Stimulated activated naive CD8-positive, alpha-beta T cell treated with anti-CD3 and anti-CD28 coated beads, Interleukin-15, Interleukin-2, amounts not matched to agents 100 ng/mL and 50 ng/mL, for 24 hours (primary cell): ENCODE measurements around the gene ARF5.

Source experiments
- H3K27ac Mint-ChIP-seq: one replicate; pipeline ENCODE4 v1.8.0; 2021; ENCODE audit warnings: mild to moderate bottlenecking, mixed read lengths
- H3K27me3 Mint-ChIP-seq: one replicate; pipeline ENCODE4 v1.8.0; 2021; ENCODE audit warnings: mixed read lengths
- H3K36me3 Mint-ChIP-seq: one replicate; pipeline ENCODE4 v1.8.0; 2021; ENCODE audit warnings: low read depth, mixed read lengths
- H3K4me1 Mint-ChIP-seq: one replicate; pipeline ENCODE4 v1.8.0; 2021; ENCODE audit warnings: low read depth, mixed read lengths
- H3K4me3 Mint-ChIP-seq: one replicate; pipeline ENCODE4 v1.8.0; 2021; ENCODE audit warnings: mild to moderate bottlenecking, mixed read lengths
- H3K9me3 Mint-ChIP-seq: one replicate; pipeline ENCODE4 v1.8.0; 2021; ENCODE audit warnings: mixed read lengths

Gene ARF5

GRCh38 chr7:127608446-127608845 lies 20.2 kb downstream of the ARF5 start:
- Mint-ChIP-seq H3K4me3 (no peak overlapping the region), H3K4me1 (no peaks in the 10 kb centered on the region), H3K27me3 (peaks cover 4% of the 10 kb centered on the region), H3K9me3 (no peaks in the 10 kb centered on the region), H3K36me3 (no peaks in the 10 kb centered on the region), H3K27ac (no peak overlapping the region)

- Mint-ChIP-seq H3K9me3 (no peaks in the 10 kb centered on the region), H3K36me3 (no peaks in the 10 kb centered on the region), H3K27ac (no peak overlapping the region), H3K4me3 (no peak overlapping the region), H3K4me1 (no peaks in the 10 kb centered on the region), H3K27me3 (peaks cover 4% of the 10 kb centered on the region)
Measured at GRCh38 chr7:127609297-127609696, 21.1 kb downstream of the ARF5 start.

- no peaks in the 10 kb centered on the region for H3K9me3 Mint-ChIP-seq
- no peaks in the 10 kb centered on the region for H3K36me3 Mint-ChIP-seq
- no peak overlapping the region for H3K4me3 Mint-ChIP-seq
- no peak overlapping the region for H3K27ac Mint-ChIP-seq
- no peaks in the 10 kb centered on the region for H3K4me1 Mint-ChIP-seq
- H3K27me3 Mint-ChIP-seq: peaks cover 7% of the 10 kb centered on the region
Measured at GRCh38 chr7:127612263-127612662, 24.1 kb downstream of the ARF5 start.

GRCh38 chr7:127616724-127617123 lies 28.5 kb downstream of the ARF5 start:
- no peaks in the 10 kb centered on the region for H3K9me3 Mint-ChIP-seq
- H3K4me3 Mint-ChIP-seq: no peak overlapping the region

GRCh38 chr7:127618042-127618441 lies 29.8 kb downstream of the ARF5 start, which contains the start of gene PAX4:
TSS of gene PAX4 (minus strand) at chr7:127618142. CDS start at chr7:127615928, 2,214 bp downstream.
- no peak within 1 kb of the TSS for H3K4me3 Mint-ChIP-seq
- peaks cover 8% of the 10 kb centered on the region for H3K4me1 Mint-ChIP-seq
- H3K9me3 Mint-ChIP-seq: no peaks in the 10 kb centered on the region
- no peak within 1 kb of the TSS for H3K27ac Mint-ChIP-seq
- H3K36me3 Mint-ChIP-seq: no peaks in the 10 kb centered on the region
- H3K27me3 Mint-ChIP-seq: peaks cover 43% of the 10 kb centered on the region

More at GRCh38 chr7:127616724-127617123, 28.5 kb downstream of the ARF5 start:
- peaks cover 8% of the 10 kb centered on the region for H3K4me1 Mint-ChIP-seq
- H3K36me3 Mint-ChIP-seq: no peaks in the 10 kb centered on the region
- no peak overlapping the region for H3K27ac Mint-ChIP-seq
- peaks cover 41% of the 10 kb centered on the region for H3K27me3 Mint-ChIP-seq

- Mint-ChIP-seq H3K4me1 (peaks cover 8% of the 10 kb centered on the region), H3K9me3 (no peaks in the 10 kb centered on the region), H3K4me3 (no peak overlapping the region), H3K27ac (no peak overlapping the region), H3K27me3 (peaks cover 45% of the 10 kb centered on the region), H3K36me3 (no peaks in the 10 kb centered on the region)
Measured at GRCh38 chr7:127618775-127619174, 30.6 kb downstream of the ARF5 start.

- peaks cover 53% of the 10 kb centered on the region for H3K27me3 Mint-ChIP-seq
- no peak overlapping the region for H3K27ac Mint-ChIP-seq
- H3K36me3 Mint-ChIP-seq: no peaks in the 10 kb centered on the region
- H3K4me1 Mint-ChIP-seq: peaks cover 8% of the 10 kb centered on the region
- no peak overlapping the region for H3K4me3 Mint-ChIP-seq
- H3K9me3 Mint-ChIP-seq: no peaks in the 10 kb centered on the region
Measured at GRCh38 chr7:127619681-127620405, 31.6 kb downstream of the ARF5 start.

GRCh38 chr7:127620406-127621233 lies 32.4 kb downstream of the ARF5 start:
- Mint-ChIP-seq H3K4me3 (no peak overlapping the region), H3K27ac (no peak overlapping the region), H3K9me3 (no peaks in the 10 kb centered on the region), H3K27me3 (peaks cover 55% of the 10 kb centered on the region), H3K4me1 (peaks cover 8% of the 10 kb centered on the region), H3K36me3 (no peaks in the 10 kb centered on the region)

GRCh38 chr7:127625331-127625730 lies 37.1 kb downstream of the ARF5 start:
- no peak overlapping the region for H3K4me3 Mint-ChIP-seq
- H3K27me3 Mint-ChIP-seq: peaks cover 28% of the 10 kb centered on the region
- peaks cover 8% of the 10 kb centered on the region for H3K4me1 Mint-ChIP-seq
- H3K9me3 Mint-ChIP-seq: no peaks in the 10 kb centered on the region
- H3K36me3 Mint-ChIP-seq: no peaks in the 10 kb centered on the region
- H3K27ac Mint-ChIP-seq: no peak overlapping the region

GRCh38 chr7:127628445-127628844 lies 40.2 kb downstream of the ARF5 start:
- peaks cover 31% of the 10 kb centered on the region for H3K27me3 Mint-ChIP-seq
- no peak overlapping the region for H3K4me3 Mint-ChIP-seq
- no peaks in the 10 kb centered on the region for H3K36me3 Mint-ChIP-seq
- no peaks in the 10 kb centered on the region for H3K9me3 Mint-ChIP-seq
- no peak overlapping the region for H3K27ac Mint-ChIP-seq
- H3K4me1 Mint-ChIP-seq: no peaks in the 10 kb centered on the region

GRCh38 chr7:127629268-127629854 lies 41.1 kb downstream of the ARF5 start:
- no peaks in the 10 kb centered on the region for H3K36me3 Mint-ChIP-seq
- H3K27ac Mint-ChIP-seq: no peak overlapping the region
- H3K4me3 Mint-ChIP-seq: no peak overlapping the region
- H3K9me3 Mint-ChIP-seq: no peaks in the 10 kb centered on the region
- H3K27me3 Mint-ChIP-seq: peaks cover 30% of the 10 kb centered on the region
- H3K4me1 Mint-ChIP-seq: no peaks in the 10 kb centered on the region

- no peak overlapping the region for H3K27ac Mint-ChIP-seq
- H3K4me3 Mint-ChIP-seq: no peak overlapping the region
- H3K4me1 Mint-ChIP-seq: peaks cover 11% of the 10 kb centered on the region
- H3K36me3 Mint-ChIP-seq: no peaks in the 10 kb centered on the region
- H3K9me3 Mint-ChIP-seq: no peaks in the 10 kb centered on the region
- peaks cover 33% of the 10 kb centered on the region for H3K27me3 Mint-ChIP-seq
Measured at GRCh38 chr7:127632276-127632910, 44.2 kb downstream of the ARF5 start.

- Mint-ChIP-seq H3K9me3 (no peaks in the 10 kb centered on the region), H3K27me3 (peaks cover 49% of the 10 kb centered on the region), H3K4me3 (no peak overlapping the region), H3K36me3 (no peaks in the 10 kb centered on the region), H3K4me1 (peaks cover 11% of the 10 kb centered on the region), H3K27ac (no peak overlapping the region)
Measured at GRCh38 chr7:127635659-127636285, 47.6 kb downstream of the ARF5 start.

- no peak overlapping the region for H3K27ac Mint-ChIP-seq
- H3K36me3 Mint-ChIP-seq: no peaks in the 10 kb centered on the region
- H3K9me3 Mint-ChIP-seq: no peaks in the 10 kb centered on the region
- peaks cover 11% of the 10 kb centered on the region for H3K4me1 Mint-ChIP-seq
- H3K27me3 Mint-ChIP-seq: peaks cover 32% of the 10 kb centered on the region
- no peak overlapping the region for H3K4me3 Mint-ChIP-seq
Measured at GRCh38 chr7:127638197-127638596, 50.0 kb downstream of the ARF5 start.
